ENCODE measurements around the gene TARBP1.
"Not testable (repeated sequence)": the region's sequence is repeated elsewhere in the genome, so short reads cannot be mapped to it uniquely, and the experiment has no call there.

The TARBP1 gene

DNA sequence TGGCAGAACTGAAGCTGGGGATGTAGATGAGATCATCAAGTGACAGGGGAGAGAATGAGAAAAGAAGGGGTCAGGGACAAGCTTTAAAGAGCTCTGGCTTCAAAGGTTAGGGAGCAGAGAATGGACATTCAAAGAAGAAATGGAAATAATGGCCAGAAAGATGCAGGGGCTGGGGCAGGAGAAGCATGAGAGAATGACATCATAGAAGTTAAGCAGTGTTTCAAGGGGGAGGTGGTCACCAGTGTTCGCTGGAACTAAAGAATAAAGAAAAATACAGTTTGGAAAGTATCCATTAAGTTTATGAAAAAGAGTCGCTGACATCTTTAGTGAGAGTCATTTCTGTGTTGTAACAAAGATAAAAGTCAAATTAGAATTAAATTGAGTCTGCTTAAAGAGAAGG, 44.3 kb downstream of the TARBP1 start:
- no peak for DNase-seq (ENCODE audit: low spot score)

DNA sequence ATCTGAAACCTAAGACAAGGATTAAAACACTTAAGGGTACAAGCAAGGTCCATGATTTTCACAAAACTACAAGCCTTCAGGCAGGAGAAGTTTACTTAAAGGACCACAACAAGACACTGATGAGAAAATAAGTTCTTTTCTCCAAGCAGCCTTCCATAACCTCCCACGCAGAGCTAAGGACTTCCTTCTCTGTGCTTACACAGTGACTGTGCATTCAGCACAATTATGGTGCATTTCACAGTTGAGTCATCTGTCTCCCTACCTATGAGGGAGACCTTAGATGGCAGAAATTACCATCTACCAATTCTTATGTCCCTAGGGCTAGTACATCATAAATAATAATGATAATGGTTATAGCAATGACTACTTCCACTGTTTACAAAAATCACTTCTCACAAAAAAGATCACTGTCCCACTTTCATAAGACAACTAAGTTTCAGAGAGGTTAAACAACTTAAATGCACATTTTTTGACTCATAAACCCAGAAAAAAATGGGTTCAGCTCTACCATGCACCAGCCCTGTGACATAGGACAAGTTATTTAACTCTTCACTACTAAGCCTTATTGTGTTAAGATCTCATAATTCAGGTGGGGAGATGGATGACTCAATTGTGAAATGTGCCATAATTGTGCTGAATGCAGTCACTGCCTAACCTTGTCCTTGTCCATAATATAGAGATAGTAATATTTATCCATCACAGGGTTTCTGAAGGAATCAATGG, 45.3 kb downstream of the TARBP1 start:
- DNase-seq (ENCODE audit: low spot score): no peak

DNA sequence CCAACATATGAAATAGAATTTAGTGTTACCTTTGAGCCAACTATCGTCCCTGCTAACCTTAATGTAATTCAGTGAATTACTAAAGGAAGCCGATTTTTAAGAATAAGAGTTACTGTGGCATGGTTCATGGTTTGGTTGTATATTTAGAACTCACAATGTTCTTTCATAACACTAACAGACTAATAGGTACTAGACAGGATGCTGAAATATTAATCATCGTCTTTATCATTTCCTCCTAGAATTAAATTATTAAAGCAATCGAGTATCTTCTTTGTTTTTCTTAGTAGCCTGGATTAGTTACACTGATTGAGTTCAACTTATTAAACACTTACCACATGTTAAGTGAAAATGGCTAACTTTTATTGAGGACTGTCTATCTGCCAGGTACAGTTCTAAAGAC, 47.7 kb downstream of the TARBP1 start:
- DNase-seq (ENCODE audit: low spot score): no peak

DNA sequence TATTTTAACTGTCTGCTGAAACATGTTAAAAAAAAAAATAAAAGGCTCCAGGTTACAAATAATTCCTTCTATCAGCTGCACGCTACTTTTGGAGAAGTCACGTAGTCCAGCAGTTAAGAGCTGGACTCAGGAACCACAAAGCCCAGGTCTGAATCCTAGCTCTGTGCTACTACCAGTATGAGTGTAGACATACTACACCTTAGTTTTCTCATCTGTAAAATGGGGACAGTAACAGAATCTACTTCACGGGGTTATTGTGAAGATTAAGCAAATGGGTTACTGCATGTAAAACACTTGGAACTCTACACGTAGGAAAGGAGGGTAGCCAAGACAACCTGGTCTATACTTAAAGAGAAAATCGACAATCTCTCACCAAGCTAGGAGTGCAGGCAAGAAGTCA, 48.3 kb downstream of the TARBP1 start:
- DNase-seq (ENCODE audit: low spot score): no peak

DNA sequence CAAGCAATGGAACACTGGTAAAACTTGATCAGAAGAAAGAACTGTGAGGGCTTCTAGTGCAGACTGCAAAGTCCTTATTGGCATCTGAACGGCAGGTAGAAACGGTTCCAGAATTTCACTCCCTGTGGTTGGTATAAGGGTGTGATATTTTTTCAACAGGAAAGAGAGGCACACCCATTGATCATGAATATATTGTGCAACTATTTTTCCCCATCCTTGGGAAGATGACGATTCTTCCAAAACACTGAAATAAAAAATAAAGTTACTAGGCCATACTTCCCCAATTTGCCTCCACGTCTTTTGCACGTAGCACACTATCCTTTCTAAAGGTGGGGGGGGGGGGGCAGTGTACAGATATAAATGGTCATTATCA, 49.6 kb downstream of the TARBP1 start:
- no peak for DNase-seq (ENCODE audit: low spot score)

DNA sequence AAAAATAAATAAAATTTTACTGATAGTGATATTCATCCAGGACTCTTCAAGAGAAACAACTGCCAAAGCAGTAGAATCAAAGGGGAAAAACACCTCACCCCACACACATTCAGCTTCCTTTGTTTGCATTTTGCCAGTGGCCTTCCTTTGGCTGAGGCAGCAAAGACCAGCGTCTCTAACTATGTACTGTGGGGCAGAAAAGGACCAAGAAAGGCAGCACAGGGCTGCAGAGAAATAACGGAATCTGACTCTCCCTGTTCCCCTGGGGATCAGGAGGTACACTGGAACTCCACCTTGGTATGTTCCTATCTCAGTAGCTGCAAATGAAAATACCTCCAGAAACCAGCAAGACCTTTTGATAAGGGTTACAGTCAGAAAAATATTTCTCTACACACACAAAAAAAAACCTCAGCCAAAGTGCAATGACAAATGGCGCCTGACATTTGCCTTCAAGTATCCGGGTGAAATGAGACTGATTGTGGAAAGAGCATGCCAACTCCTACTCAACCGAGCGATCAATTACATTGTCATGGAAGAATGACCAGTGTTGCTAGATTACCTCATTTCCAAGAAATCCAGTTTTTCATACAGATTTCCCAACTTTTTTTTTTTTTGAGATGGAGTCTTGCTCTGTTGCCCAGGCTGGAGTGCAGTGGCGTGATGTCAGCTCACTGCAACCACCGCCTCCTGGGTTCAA, 50.9 kb downstream of the TARBP1 start:
- DNase-seq (ENCODE audit: low spot score): no peak

DNA sequence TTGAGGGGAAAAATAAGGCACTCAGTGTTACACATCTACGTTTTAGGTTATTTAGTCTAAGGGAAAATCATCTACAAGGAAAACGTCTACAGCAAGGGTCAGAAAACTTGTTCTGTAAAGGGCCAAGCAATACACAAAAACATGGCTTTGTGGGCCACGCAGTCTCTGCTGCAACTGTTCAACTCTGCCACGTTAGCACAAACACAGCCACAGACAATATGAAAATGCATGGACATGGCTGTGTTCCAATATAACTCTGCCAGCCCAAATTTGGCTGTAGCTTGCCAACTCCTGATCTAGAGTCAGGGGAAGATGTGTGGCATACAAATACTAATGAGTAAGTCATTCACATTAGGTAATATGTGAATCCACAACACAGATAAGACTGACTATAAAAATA, 65.0 kb downstream of the TARBP1 start:
- DNase-seq (ENCODE audit: low spot score): no peak

DNA sequence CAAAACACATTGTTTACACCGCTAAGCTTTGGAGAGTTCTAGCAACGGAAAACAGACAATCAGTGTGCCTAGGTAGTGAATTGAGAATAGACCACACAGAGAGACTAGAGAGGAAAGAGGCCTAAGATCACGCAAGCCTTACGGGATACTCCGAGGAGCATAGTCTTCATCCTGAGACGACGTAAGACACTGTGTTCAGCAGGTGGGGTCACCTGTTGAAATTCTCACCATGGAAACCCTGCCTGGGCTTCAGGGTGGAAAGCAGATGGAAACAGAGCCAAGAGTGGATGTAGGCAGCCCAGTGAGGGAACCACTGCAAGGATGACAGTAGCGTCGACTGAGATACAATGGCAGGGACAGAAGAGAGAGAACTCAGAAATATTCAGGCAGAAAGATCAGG, 65.5 kb downstream of the TARBP1 start:
- no peak for DNase-seq (ENCODE audit: low spot score)

DNA sequence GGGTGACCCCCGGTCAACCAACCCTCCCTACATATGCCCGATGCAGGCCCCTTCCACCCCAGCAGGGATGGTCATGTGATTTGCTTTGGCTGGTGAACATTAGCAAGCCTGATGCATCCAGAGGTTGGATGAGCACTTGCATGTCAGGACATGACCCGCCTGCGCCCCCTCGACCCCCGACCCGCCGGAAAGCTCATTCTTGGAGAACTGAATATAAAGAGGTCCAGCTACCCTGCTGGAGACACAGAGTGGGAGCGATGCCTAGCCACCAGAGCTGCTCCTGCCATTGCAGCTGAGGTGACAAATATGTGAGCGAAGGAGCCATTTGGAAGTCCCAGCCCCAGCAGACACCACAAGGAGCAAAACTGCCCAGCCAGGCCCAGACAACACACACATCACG, 66.1 kb downstream of the TARBP1 start:
- no peak for DNase-seq (ENCODE audit: low spot score)

DNA sequence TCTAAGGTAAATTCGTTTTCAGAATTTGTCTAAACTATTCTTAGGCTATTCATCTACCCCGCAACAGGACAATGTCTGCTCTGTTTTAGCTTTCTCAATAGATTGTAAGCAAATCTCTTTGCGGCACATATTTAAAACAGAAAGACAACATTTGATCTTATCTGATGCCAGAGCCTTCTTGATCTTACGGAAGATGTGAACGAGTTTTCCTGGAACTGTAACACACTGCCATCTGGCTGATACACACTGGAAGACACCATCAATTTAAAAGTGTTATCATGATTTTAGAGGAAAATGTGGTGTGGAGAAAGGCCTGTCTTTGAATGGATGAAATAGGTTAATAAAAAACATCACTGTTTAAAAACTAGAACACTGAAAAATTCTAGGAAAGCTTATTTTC, 69.7 kb downstream of the TARBP1 start:
- DNase-seq (ENCODE audit: low spot score): no peak

DNA sequence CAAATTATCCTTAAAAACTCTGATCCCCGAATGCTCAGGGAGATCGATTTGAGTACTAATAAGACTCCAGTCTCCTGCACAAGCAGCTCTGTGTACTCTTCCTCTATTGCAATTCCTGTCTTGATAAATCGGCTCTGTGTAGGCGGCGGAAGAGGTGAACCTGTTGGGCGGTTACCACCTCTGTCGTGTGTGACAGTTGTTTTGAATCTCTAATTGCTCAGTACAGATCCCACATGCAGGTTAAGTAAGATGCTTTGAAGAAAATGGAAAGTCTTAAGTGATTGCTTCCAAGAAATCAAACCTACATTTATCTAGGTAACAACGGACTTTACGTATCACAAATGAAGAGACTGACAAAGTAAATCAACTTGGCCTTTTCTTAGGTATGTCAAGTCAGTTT, 70.2 kb downstream of the TARBP1 start:
- no peak for DNase-seq (ENCODE audit: low spot score)

DNA sequence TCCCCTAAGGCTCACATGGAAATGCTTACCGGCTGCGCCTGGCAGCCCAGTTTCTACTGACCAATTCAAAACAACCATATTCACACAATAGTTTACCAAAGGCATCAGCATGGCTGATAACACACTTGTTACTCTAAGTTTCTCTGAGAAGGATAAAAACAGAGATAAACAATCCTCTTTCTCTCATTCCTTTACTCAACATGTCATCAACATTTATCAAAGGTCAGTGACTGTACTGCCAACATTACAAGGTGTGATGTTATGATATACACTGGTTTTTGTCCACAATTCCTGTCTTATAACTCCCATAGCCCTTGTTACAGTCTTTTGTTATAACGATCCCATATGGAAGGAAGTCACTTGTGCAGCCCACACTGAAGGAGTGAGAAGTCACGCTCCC, 72.1 kb downstream of the TARBP1 start:
- DNase-seq (ENCODE audit: low spot score): no peak

DNA sequence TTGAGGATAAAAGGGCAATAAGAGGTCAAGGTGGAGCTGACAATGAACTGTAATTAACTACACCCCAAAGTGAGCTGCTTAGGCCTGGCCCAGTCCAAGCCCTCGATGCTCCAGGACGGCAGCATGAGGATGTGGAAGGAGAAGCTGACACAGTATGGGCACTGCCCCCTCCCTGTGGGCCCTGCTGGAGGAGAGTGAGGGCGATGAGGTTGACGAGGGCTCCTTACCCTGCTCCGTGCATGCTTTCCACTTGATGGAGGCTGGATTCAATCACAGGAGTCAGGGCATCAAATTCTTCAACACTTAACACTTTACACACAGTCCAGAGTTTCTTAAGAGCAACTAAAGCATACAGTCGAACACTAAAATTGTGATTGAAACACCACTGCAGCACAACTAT, 73.3 kb downstream of the TARBP1 start:
- DNase-seq (ENCODE audit: low spot score): no peak

DNA sequence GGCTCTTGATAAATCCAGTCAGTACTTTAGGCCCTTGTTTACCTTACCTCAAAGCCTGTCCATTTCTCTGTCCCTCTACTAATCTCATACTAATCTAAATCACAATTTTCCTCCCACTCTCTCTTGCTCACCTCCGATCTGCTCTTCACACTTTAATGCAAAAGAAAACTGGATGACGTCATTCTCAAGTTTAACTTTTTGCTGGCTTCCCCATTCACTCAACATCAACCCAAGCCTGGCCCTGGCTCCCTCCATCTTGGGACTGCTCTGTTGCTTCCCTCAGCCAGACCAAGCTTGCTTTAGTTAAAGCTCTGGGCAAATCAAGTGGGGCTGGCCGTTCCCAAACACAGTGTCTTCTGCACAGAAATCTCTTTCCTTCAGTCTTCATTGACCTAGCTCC, 76.0 kb downstream of the TARBP1 start:
- DNase-seq (ENCODE audit: low spot score): no peak

DNA sequence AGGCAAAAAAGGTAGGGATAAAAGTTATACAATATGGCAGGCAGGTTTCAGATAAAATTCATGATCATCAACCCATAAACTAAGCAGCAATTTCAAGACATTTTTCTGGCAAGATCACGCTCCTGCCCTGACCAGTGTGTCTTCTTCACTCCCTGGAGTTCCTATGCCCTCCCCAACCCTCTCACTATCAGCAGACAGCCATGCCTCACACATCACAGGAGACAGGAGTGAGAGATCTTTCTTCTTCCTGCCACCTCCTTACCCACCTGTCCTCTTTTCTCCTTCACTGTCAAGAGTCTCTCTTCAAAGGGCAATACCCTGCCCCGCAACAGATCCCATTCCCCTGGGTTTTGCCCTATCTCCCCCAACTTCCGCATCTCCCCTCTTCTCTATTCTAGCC, 77.3 kb downstream of the TARBP1 start:
- no peak for DNase-seq (ENCODE audit: low spot score)

DNA sequence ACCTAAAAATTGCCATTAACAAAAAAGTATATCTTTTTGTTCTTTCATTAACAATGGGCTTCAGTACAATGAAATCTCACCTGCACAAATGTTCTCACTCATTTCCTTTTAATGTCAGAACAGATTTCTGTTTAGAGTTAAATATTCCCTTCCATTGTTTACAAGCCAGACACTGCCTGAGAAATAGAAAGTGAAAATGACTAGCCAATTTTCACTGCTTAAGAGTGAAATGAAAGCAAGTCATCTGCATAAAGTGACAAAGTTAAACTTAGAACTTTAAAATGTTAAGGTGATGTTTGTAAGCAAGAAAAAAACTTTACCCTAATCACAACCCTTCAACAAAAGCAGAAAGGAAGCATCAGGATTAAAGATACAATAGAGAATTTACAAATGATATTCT, 78.2 kb downstream of the TARBP1 start:
- no peak for DNase-seq (ENCODE audit: low spot score)

DNA sequence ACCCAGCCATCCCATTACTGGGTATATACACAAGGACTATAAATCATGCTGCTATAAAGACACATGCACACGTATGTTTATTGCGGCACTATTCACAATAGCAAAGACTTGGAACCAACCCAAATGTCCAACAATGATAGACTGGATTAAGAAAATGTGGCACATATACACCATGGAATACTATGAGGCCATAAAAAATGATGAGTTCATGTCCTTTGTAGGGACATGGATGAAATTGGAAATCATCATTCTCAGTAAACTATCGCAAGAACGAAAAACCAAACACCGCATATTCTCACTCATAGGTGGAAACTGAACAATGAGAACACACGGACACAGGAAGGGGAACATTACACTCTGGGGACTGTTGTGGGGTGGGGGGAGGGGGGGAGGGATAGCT, 79.5 kb downstream of the TARBP1 start:
- DNase-seq (ENCODE audit: low spot score): not testable (repeated sequence)

DNA sequence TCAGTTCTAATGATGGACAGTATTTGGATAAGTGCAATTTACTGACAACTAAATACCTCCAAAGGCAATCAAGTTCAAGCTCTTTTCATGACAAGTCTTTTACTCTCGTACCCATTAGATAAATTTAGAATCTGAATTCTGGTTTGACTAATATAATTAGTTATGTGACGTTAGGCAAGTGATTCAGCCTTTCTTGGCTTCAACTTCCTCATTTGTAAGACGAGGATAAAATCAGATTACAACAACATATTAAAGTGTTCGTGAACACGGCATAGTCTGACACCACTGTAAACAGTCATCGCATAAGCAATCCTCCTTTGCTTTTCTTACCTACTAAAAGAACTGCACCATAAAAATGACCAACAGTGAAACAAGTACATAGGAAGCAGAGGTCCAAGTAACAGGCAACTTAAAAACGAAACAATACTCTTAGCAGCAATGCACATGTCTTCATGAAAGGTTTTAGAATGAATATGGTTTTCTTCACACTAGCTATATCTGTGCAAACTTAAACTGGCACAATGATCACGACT, 80.1 kb downstream of the TARBP1 start:
- DNase-seq (ENCODE audit: low spot score): no peak

DNA sequence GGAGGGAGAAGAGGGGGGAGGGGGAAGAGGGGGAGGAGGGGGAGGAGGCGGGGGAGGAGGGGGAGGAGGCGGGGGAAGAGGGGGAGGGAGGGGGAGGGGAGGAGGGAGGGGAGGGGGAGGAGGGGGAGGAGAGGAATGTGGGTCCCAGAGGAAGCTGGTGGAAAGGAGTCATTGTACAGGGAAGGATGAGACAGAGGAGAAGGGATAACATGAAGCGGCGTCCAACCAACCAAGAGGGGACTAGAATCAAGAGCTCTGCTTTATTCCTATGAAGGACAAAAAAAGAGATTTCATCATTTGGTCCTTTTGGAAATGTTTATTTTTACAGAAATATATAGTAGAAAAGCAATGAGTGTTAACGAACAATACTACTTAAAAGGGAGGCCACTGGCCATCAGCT, 81.2 kb downstream of the TARBP1 start:
- no peak for DNase-seq (ENCODE audit: low spot score)

DNA sequence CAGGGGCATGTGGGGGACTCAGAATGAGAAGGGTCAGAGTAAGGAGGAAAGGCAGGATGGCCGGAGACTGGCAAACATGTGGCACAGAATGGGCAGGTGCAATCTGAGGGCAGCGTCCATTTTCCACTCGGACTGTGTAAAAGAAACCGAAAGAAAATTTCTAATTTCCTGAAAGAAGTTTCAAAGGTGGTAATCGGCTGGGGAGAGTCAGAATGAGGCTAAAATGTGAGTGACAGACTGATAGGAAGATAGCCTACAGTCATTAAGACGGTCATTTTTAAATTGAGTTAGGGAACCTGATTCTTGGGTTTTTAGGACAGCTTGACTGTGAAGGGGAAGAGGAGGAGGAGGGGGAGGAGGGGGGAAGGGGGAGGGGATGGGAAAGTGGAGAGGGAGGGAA, 82.1 kb downstream of the TARBP1 start:
- DNase-seq (ENCODE audit: low spot score): no peak

DNA sequence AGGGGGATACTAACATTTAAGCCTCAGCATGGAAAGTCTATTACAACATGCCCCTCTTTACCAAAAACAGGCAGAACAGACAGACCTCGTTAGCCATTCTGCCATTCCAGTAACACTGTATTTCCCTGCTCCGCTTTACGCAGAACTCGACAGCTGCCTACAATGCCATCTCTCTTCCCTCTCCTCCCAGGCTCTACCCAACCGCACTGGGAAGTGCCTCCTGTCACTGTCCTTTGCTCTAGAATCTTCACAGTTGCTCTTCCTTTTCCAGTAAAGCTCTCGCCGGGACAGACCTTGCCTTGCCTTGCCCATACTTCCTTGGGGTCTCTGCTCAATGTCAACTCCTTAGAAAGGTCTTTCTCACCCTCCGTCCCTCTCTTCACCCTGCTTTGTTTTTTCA, 82.9 kb downstream of the TARBP1 start:
- DNase-seq (ENCODE audit: low spot score): no peak

DNA sequence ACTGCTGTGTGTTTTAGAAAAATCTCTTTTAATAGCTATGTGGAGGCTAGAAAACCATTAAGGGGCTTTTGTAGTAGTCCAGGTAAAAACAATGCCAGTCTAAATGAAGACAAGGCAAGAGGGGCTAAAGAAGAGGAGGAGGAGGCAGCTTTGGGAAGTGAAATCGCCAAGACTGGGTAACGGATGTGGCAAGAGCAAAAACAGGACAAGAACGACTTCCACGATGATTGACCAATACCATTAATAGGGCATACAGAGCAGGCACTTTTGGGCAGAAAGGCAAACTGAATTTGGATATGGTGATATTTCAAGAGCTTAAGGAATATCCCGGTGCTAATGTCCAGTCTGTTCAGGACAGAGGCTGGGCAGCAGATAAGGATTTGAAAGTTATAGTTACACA, 83.7 kb downstream of the TARBP1 start:
- DNase-seq (ENCODE audit: low spot score): no peak

DNA sequence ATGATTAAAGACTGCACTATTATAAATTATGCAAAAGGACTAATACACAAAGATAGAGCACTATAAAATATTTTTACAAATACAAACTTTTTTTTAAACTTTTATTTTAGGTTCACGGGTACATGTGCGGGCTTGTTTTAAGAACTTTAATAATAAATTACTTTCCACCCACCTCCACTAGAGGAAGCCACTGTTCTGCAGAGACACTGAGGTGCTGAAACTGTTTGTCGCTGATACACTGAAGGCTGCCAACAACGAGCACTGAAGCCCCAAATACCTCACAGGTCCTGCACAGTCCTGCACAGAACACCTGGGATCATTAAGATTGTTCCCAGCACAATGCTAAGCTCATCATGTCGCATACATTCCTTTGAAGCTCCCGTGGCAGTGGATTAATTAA, 85.8 kb downstream of the TARBP1 start:
- DNase-seq (ENCODE audit: low spot score): no peak

DNA sequence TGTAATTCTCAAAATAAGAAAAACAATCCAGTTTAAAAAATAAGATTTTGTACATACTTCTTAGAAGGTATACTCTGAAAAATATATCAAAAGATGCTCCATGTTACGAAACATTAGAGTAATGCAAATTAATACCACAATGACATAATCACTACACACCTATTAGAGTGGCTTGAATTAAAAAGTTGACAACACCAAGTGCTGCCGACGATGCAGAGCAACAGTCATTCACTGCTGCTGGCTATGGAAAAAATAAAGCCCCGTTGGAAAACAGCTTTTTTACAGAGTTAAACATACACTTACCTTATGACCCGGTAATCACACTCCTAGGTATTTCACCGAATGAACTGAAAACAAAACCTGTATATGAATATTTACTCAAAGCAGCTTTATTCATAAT, 90.9 kb downstream of the TARBP1 start:
- DNase-seq (ENCODE audit: low spot score): no peak

Measured in ecto neural progenitor cell (in vitro differentiated cells).